CD14-positive monocyte (primary cell): ENCODE measurements around the gene ARL5C. TPM values are rescaled to one million over a fixed set of nuclear protein-coding genes. Genes with fewer than 3 reads are reported as not detected.

Experiments used
- DNase-seq, 3 donors: peaks; one replicate each; pipeline ENCODE4 v3.0.0-alpha.2; 2011 to 2022
- H2AFZ ChIP-seq: 2 replicates; pipeline ENCODE4 v1.6.0; 2012; ENCODE audit warnings: mild to moderate bottlenecking, low read depth, low read length, inconsistent platforms; ENCODE audit not compliant: insufficient read depth, poor library complexity, severe bottlenecking
- H3K27ac ChIP-seq, 2 donors: 1 replicate in 1 of 2; 2 replicates in 1 of 2; pipeline ENCODE4 v1.5.1; 2012 to 2013; ENCODE audit warnings: low read length in 2 of 2, control low read depth in 1 of 2, inconsistent platforms in 1 of 2, low read depth in 1 of 2, mild to moderate bottlenecking in 1 of 2
- H3K27me3 ChIP-seq, 2 donors: one replicate each; pipeline versions ENCODE4 v1.6.0 to v1.6.1; 2011 to 2013; ENCODE audit warnings: low read length in 2 of 2; ENCODE audit not compliant: control insufficient read depth in 2 of 2, insufficient read depth in 2 of 2
- H3K36me3 ChIP-seq, 2 donors: replicated peaks in 1 of 2; 1 replicate in 1 of 2; 2 replicates in 1 of 2; pipeline versions ENCODE4 v1.5.1 to v1.6.1; 2012 to 2013; ENCODE audit warnings: low read length in 2 of 2, control low read depth in 1 of 2, inconsistent platforms in 1 of 2, mild to moderate bottlenecking in 1 of 2; ENCODE audit not compliant: insufficient read depth in 2 of 2, control insufficient read depth in 1 of 2
- H3K4me1 ChIP-seq, 2 donors: 1 replicate in 1 of 2; 2 replicates in 1 of 2; pipeline versions ENCODE4 v1.5.1 to v1.6.1; 2012 to 2013; ENCODE audit warnings: low read length in 2 of 2, control low read depth in 1 of 2, inconsistent platforms in 1 of 2, mild to moderate bottlenecking in 1 of 2, moderate library complexity in 1 of 2; ENCODE audit not compliant: insufficient read depth in 2 of 2, control insufficient read depth in 1 of 2
- H3K4me2 ChIP-seq: replicated peaks from 2 replicates; pipeline ENCODE3; 2012; ENCODE audit warnings: low read length, moderate library complexity, mild to moderate bottlenecking; ENCODE audit not compliant: poor library complexity, severe bottlenecking; ENCODE audit errors: extremely low read depth
- H3K4me3 ChIP-seq, 3 experiments: fragments of 200-600 bp in 1 of 3; sonication (generic) in 1 of 3; replicated peaks in 1 of 3; 1 replicate in 2 of 3; 2 replicates in 1 of 3; pipeline ENCODE4 v1.5.1; 2011 to 2013; ENCODE audit warnings: low read length in 3 of 3, mild to moderate bottlenecking in 3 of 3, control low read depth in 2 of 3, low read depth in 2 of 3, inconsistent platforms in 1 of 3, moderate library complexity in 1 of 3
- H3K79me2 ChIP-seq: 2 replicates; pipeline ENCODE4 v1.6.0; 2012; ENCODE audit warnings: mild to moderate bottlenecking, control low read depth, inconsistent platforms, low read length, moderate library complexity; ENCODE audit not compliant: insufficient read depth
- H3K9ac ChIP-seq: 2 replicates; pipeline ENCODE4 v1.6.0; 2017; ENCODE audit warnings: low read length, mild to moderate bottlenecking; ENCODE audit not compliant: insufficient read depth, poor library complexity, severe bottlenecking
- H3K9me3 ChIP-seq, 2 donors: replicated peaks in 1 of 2; 1 replicate in 1 of 2; 2 replicates in 1 of 2; pipeline versions ENCODE4 v1.5.1 to v1.6.1; 2012 to 2013; ENCODE audit warnings: low read length in 2 of 2, control low read depth in 1 of 2; ENCODE audit not compliant: control insufficient read depth in 1 of 2, insufficient read depth in 1 of 2
- H4K20me1 ChIP-seq: 2 replicates; pipeline ENCODE4 v1.6.0; 2012; ENCODE audit warnings: mild to moderate bottlenecking, low read length, control low read depth, moderate library complexity; ENCODE audit not compliant: insufficient read depth
- H3K27ac Mint-ChIP-seq, 7 donors: one replicate each; pipeline ENCODE4 v1.8.0; 2020; ENCODE audit warnings: mild to moderate bottlenecking in 7 of 7, mixed read lengths in 7 of 7, moderate library complexity in 6 of 7, inconsistent platforms in 2 of 7
- H3K27me3 Mint-ChIP-seq, 3 donors: one replicate each; pipeline ENCODE4 v1.8.0; 2021 to 2022; ENCODE audit warnings: low read depth in 3 of 3, mild to moderate bottlenecking in 3 of 3, mixed read lengths in 3 of 3, moderate library complexity in 3 of 3, inconsistent platforms in 1 of 3
- H3K36me3 Mint-ChIP-seq, 2 donors: one replicate each; pipeline ENCODE4 v1.8.0; 2020; ENCODE audit warnings: mixed read lengths in 2 of 2, inconsistent platforms in 1 of 2, mild to moderate bottlenecking in 1 of 2
- H3K4me1 Mint-ChIP-seq: one replicate; pipeline ENCODE4 v1.8.0; 2020; ENCODE audit warnings: mild to moderate bottlenecking, mixed read lengths
- H3K4me3 Mint-ChIP-seq, 2 donors: one replicate each; pipeline ENCODE4 v1.8.0; 2020; ENCODE audit warnings: mild to moderate bottlenecking in 2 of 2, mixed read lengths in 2 of 2, moderate library complexity in 1 of 2
- H3K9me3 Mint-ChIP-seq, 7 donors: one replicate each; pipeline ENCODE4 v1.8.0; 2020 to 2022; ENCODE audit warnings: mixed read lengths in 7 of 7, mild to moderate bottlenecking in 6 of 7, moderate library complexity in 6 of 7, inconsistent platforms in 2 of 7
- WGBS: methylation state at CpG from one replicate; pipeline ENCODE4 v1.1.5; 2013; ENCODE audit warnings: missing lambda C conversion rate; ENCODE audit not compliant: insufficient coverage; 5-methylcytosine and 5-hydroxymethylcytosine counted together
- intact Hi-C, 2 donors: fragments of 100-400 bp; cut with micrococcal nuclease; formaldehyde crosslinking; loops; one replicate each; pipeline versions ENCODE4 v1.15.0 to v1.15.1; 2023
- polyA plus RNA-seq, 3 donors: library from polyadenylated mRNA; depleted of rRNA in 1 of 3; unstranded in 2 of 3; stranded (reverse) in 1 of 3; fragments of 300-500 nt in 2 of 3; fragments of >200 nt in 1 of 3; fragmentation: Illumina TruSeq in 2 of 3; gene quantifications; 1 replicate in 2 of 3; 2 replicates in 1 of 3; pipeline ENCODE4 v1.2.3, GENCODE V29; 2012 to 2021
- TF ChIP-seq, protein P1 (sequence below): fragments of 200-600 bp; IDR thresholded peaks from one replicate; pipeline ENCODE4 v1.8.0; 2022; ENCODE audit warnings: antibody characterized with exemption, mild to moderate bottlenecking

Gene ARL5C
- polyA plus RNA-seq, 3 donors = 0.04 TPM; not detected in 2

DNA sequence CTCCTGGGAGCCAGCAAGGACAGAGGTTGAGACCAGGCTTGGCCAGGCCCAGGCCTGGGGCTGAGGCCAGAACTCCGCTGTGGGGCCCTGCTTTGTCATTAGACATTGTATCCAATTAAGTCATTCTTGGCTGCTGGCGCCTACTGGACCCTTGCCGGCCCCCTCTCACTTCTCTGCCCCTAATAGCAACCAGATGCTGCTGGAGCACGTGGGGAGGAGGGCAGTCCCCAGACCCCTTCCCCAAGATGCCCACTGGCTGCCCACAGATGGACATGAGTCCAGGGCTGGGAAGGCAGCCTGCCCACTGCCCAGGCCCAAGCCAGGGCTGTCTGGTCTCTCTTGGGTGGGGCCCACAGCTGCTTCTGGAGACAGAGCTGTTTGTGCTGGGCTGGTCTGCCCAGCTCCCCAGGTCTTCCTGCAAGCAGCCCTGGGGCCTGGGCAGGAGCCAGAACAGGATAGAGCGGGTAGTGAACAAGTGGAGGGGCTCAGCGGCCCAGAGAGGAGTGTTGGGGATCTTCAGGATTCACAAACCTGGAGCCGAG lies 22.3 kb downstream of the ARL5C start:
- intact Hi-C loops = no loop called here

DNA sequence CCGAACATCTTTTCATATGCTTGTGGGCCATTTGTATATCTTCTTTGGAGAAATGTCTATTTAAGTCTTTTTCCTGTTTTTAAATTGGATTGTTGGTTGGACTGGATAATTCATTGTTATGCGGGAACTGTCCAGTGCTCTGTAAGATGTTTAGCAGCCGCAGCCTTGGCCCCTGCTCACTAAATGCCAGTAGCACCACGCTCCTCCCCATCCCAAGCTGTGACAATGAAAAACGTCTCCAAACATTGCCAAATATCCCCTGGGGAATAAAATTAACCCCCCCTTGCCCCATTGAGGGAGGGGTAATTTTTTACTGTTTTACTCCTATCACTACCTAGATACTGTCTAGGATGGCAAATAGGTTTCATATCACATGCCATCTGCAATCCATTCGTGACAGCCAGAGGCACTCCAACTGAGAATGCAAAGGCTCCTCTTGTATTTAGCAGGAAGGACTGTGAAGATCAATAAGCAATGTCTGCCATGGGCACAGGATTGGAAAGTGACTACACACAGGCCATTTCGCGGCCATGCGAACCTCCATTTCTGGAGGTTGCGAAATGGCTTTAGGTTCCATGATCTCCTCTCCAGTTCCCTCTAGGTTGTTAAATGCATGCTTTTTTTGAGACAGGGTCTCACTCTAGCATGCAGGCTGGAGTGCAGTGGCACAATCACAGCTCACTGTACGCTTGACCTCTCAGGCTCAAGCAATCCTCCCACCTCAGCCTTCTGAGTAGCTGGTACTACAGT lies 23.9 kb downstream of the ARL5C start:
- WGBS = 83% methylated on average over 5 of the region's 11 CpGs
- H3K36me3 Mint-ChIP-seq = no peaks in the 10 kb centered on the region
- no peak overlapping the region for H3K4me2 ChIP-seq
- no peak overlapping the region for H3K9ac ChIP-seq
- no peak overlapping the region for H3K27ac ChIP-seq
- H3K4me3 Mint-ChIP-seq = no peak overlapping the region
- no peaks in the 10 kb centered on the region for H3K9me3 ChIP-seq
- no peak overlapping the region for H2AFZ ChIP-seq
- DNase-seq = no peak
- H3K4me1 Mint-ChIP-seq = peaks cover under 1% of the 10 kb centered on the region
- intact Hi-C loops = no loop called here
- H3K4me1 ChIP-seq = no peaks in the 10 kb centered on the region
- peaks cover 0 to 3% of the 10 kb centered on the region in 2 donors for H3K27me3 ChIP-seq
- no peaks in the 10 kb centered on the region for H3K79me2 ChIP-seq
- H4K20me1 ChIP-seq = no peaks in the 10 kb centered on the region
- H3K36me3 ChIP-seq = no peaks in the 10 kb centered on the region
- TF ChIP-seq, protein P1, sequence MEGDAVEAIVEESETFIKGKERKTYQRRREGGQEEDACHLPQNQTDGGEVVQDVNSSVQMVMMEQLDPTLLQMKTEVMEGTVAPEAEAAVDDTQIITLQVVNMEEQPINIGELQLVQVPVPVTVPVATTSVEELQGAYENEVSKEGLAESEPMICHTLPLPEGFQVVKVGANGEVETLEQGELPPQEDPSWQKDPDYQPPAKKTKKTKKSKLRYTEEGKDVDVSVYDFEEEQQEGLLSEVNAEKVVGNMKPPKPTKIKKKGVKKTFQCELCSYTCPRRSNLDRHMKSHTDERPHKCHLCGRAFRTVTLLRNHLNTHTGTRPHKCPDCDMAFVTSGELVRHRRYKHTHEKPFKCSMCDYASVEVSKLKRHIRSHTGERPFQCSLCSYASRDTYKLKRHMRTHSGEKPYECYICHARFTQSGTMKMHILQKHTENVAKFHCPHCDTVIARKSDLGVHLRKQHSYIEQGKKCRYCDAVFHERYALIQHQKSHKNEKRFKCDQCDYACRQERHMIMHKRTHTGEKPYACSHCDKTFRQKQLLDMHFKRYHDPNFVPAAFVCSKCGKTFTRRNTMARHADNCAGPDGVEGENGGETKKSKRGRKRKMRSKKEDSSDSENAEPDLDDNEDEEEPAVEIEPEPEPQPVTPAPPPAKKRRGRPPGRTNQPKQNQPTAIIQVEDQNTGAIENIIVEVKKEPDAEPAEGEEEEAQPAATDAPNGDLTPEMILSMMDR = no peak
- H3K27me3 Mint-ChIP-seq = peaks cover 4 to 10% (median 6%) of the 10 kb centered on the region in 3 donors
- H3K27ac Mint-ChIP-seq = no peak overlapping the region
- H3K9me3 Mint-ChIP-seq = no peaks in the 10 kb centered on the region
- H3K4me3 ChIP-seq = no peak overlapping the region

More for the DNA sequence above, 22.3 kb downstream of the ARL5C start:
- Mint-ChIP-seq H3K4me3 (no peak overlapping the region), H3K9me3 (no peaks in the 10 kb centered on the region), H3K27ac (no peak overlapping the region), H3K36me3 (no peaks in the 10 kb centered on the region), H3K4me1 (peaks cover 3% of the 10 kb centered on the region), H3K27me3 (peaks cover 8 to 15% (median 12%) of the 10 kb centered on the region in 3 donors)
- Histone ChIP-seq H4K20me1 (no peaks in the 10 kb centered on the region), H3K27ac (no peak overlapping the region), H3K4me3 (no peak overlapping the region), H3K27me3 (peaks cover 0 to 3% of the 10 kb centered on the region in 2 donors), H3K79me2 (no peaks in the 10 kb centered on the region), H3K9me3 (no peaks in the 10 kb centered on the region), H3K4me1 (no peaks in the 10 kb centered on the region), H3K4me2 (no peak overlapping the region), H3K36me3 (no peaks in the 10 kb centered on the region), H2AFZ (no peak overlapping the region), H3K9ac (no peak overlapping the region)
- WGBS = 95% methylated on average over 4 of the region's 7 CpGs
- DNase-seq = no peak
- TF ChIP-seq, protein P1 = no peak
